Subcutaneous adipose tissue (tissue), 4 donors: Measurements from ENCODE around the gene NFATC1. TPM values are rescaled to one million over a fixed set of nuclear protein-coding genes. Genes with fewer than 3 reads are reported as not detected.

Source experiments
- small RNA-seq: library from RNA; depleted of rRNA; stranded (forward); fragments of <200 nt; gene quantifications from one replicate; pipeline ENCODE3, GENCODE V24; 2016
- total RNA-seq, 4 donors: library from RNA; depleted of rRNA; stranded (reverse); fragments of >200 nt; gene quantifications; one replicate each; pipeline ENCODE4 v1.1.0, GENCODE V29; 2016
- TF ChIP-seq, protein P1 (sequence below): fragments of 450-650 bp; IDR thresholded peaks from one replicate; pipeline ENCODE4 v1.5.1; 2016; ENCODE audit warnings: low read depth, mild to moderate bottlenecking, control low read depth, antibody characterized with exemption, moderate library complexity

The NFATC1 gene
- total RNA-seq, 4 donors from 2014 or later = 9.8 to 17.2 (median 11.5) TPM

GRCh38 chr18:79576686-79577351, 181.1 kb downstream of the NFATC1 start:
- TF ChIP-seq, protein P1, sequence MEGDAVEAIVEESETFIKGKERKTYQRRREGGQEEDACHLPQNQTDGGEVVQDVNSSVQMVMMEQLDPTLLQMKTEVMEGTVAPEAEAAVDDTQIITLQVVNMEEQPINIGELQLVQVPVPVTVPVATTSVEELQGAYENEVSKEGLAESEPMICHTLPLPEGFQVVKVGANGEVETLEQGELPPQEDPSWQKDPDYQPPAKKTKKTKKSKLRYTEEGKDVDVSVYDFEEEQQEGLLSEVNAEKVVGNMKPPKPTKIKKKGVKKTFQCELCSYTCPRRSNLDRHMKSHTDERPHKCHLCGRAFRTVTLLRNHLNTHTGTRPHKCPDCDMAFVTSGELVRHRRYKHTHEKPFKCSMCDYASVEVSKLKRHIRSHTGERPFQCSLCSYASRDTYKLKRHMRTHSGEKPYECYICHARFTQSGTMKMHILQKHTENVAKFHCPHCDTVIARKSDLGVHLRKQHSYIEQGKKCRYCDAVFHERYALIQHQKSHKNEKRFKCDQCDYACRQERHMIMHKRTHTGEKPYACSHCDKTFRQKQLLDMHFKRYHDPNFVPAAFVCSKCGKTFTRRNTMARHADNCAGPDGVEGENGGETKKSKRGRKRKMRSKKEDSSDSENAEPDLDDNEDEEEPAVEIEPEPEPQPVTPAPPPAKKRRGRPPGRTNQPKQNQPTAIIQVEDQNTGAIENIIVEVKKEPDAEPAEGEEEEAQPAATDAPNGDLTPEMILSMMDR = no peak

- TF ChIP-seq, protein P1 = no peak
Measured at GRCh38 chr18:79577451-79578395, 182.0 kb downstream of the NFATC1 start.

- TF ChIP-seq, protein P1 = no peak
Measured at GRCh38 chr18:79578396-79579260, 182.9 kb downstream of the NFATC1 start.

Small RNA genes within 50 kb of the gene (small RNA-seq; reads per million reads assigned to genes)
- not detected for gene AC018445.2
